Endothelial cell of umbilical vein (primary cell): Measurements from ENCODE around the gene GUCD1. TPM values are rescaled to one million over a fixed set of nuclear protein-coding genes. Genes with fewer than 3 reads are reported as not detected.

Experiments
- BruUV-seq: library from RNA; stranded (reverse); fragments of 400-500 nt; replicated peaks from 2 replicates; lab custom pipeline; 2021; lab: Mats Ljungman, UMichigan
- CTCF ChIA-PET: fragments of 300-600, 350-600 bp; sonication (Branson Sonifier 250); formaldehyde crosslinking; loops from one replicate; lab custom pipeline; 2021; ENCODE audit warnings: antibody characterized with exemption, inconsistent platforms; lab: Charles Lee
- POLR2A ChIA-PET: fragments of 300-600, 350-600 bp; sonication (Branson Sonifier 250); formaldehyde crosslinking; loops from one replicate; lab custom pipeline; 2021; ENCODE audit warnings: antibody characterized with exemption, inconsistent platforms; lab: Charles Lee
- DNase-seq: peaks from one replicate; pipeline ENCODE4 v3.0.0-alpha.2; 2011; ENCODE audit warnings: low read depth, low spot score
- FAIRE-seq: peaks from 2 replicates; lab custom pipeline; 2011; peaks lifted over from hg19 to GRCh38; lab: Jason Lieb, UNC
- H2AFZ ChIP-seq: 2 replicates; pipeline ENCODE4 v1.6.0; 2012; ENCODE audit warnings: low read depth, low read length, control low read depth, inconsistent platforms
- H3K27ac ChIP-seq: 2 replicates; pipeline ENCODE4 v1.5.1; 2011; ENCODE audit warnings: low read depth, mild to moderate bottlenecking, control low read depth, low read length, moderate library complexity; ENCODE audit not compliant: insufficient read depth
- H3K27me3 ChIP-seq, 2 experiments: 2 replicates each; pipeline versions ENCODE4 v1.6.0 to v1.6.1; 2011; ENCODE audit warnings: low read length in 2 of 2, mixed read lengths in 1 of 2; ENCODE audit not compliant: control insufficient read depth in 2 of 2, insufficient read depth in 2 of 2
- H3K36me3 ChIP-seq, 2 experiments: 2 replicates in 1 of 2; 3 replicates in 1 of 2; pipeline ENCODE4 v1.5.1; 2011; ENCODE audit warnings: low read length in 2 of 2, mild to moderate bottlenecking in 1 of 2, moderate library complexity in 1 of 2; ENCODE audit not compliant: control insufficient read depth in 2 of 2, insufficient read depth in 2 of 2; ENCODE audit errors: extremely low read depth in 1 of 2
- H3K4me1 ChIP-seq: 3 replicates; pipeline ENCODE4 v1.5.1; 2011; ENCODE audit warnings: mild to moderate bottlenecking, low read length; ENCODE audit not compliant: control insufficient read depth, insufficient read depth; ENCODE audit errors: extremely low read depth
- H3K4me2 ChIP-seq: 2 replicates; pipeline ENCODE4 v1.6.1; 2011; ENCODE audit warnings: low read length, control low read depth, mixed read lengths; ENCODE audit not compliant: insufficient read depth
- H3K4me3 ChIP-seq, 3 experiments: fragments of 200-600 bp in 1 of 3; sonication (generic), shearing (Covaris generic) in 1 of 3; replicated peaks in 1 of 3; 2 replicates each; pipeline ENCODE4 v1.5.1; 2011 to 2016; ENCODE audit warnings: control low read depth in 3 of 3, low read length in 3 of 3, mild to moderate bottlenecking in 2 of 3, inconsistent platforms in 1 of 3, low read depth in 1 of 3, moderate library complexity in 1 of 3; ENCODE audit not compliant: insufficient read depth in 1 of 3
- H3K79me2 ChIP-seq: 2 replicates; pipeline ENCODE4 v1.6.0; 2012; ENCODE audit warnings: low read length, inconsistent platforms; ENCODE audit not compliant: control insufficient read depth, insufficient read depth
- H3K9ac ChIP-seq: replicated peaks from 2 replicates; pipeline ENCODE3; 2011; ENCODE audit warnings: low read length, control low read depth; ENCODE audit not compliant: insufficient read depth; ENCODE audit errors: extremely low read depth
- H3K9me1 ChIP-seq: replicated peaks from 3 replicates; pipeline ENCODE4 v1.6.0; 2011; ENCODE audit warnings: mild to moderate bottlenecking, low read length; ENCODE audit not compliant: control insufficient read depth, insufficient read depth; ENCODE audit errors: extremely low read depth
- H3K9me3 ChIP-seq: replicated peaks from 2 replicates; pipeline ENCODE4 v1.5.1; 2012; ENCODE audit warnings: low read length, inconsistent platforms; ENCODE audit not compliant: control insufficient read depth, insufficient read depth
- H4K20me1 ChIP-seq: replicated peaks from 2 replicates; pipeline ENCODE3; 2011; ENCODE audit warnings: mild to moderate bottlenecking, low read length; ENCODE audit not compliant: control insufficient read depth, insufficient read depth; ENCODE audit errors: extremely low read depth
- EZH2 ChIP-seq: IDR thresholded peaks from 2 replicates; pipeline ENCODE4 v1.6.1; 2012; ENCODE audit warnings: borderline replicate concordance, low read depth, mild to moderate bottlenecking, moderate library complexity, low read length, inconsistent platforms; ENCODE audit not compliant: severe bottlenecking
- FOS ChIP-seq: IDR thresholded peaks from 2 replicates; pipeline ENCODE4 v1.6.1; 2011; ENCODE audit warnings: mild to moderate bottlenecking, low read length, moderate library complexity, borderline replicate concordance; ENCODE audit not compliant: insufficient read depth
- GATA2 ChIP-seq: IDR thresholded peaks from 2 replicates; pipeline ENCODE4 v1.7.0; 2011; ENCODE audit warnings: low read depth, mild to moderate bottlenecking, moderate library complexity, mixed read lengths, low read length; ENCODE audit not compliant: insufficient read length, insufficient read depth
- JUN ChIP-seq: IDR thresholded peaks from 2 replicates; pipeline ENCODE4 v1.6.1; 2011; ENCODE audit warnings: borderline replicate concordance, low read depth; ENCODE audit not compliant: insufficient read length, insufficient read depth
- MYC ChIP-seq: IDR thresholded peaks from one replicate; pipeline ENCODE4 v1.6.1; 2011; ENCODE audit warnings: mild to moderate bottlenecking, low read depth, low read length
- POLR2A ChIP-seq: IDR thresholded peaks from 2 replicates; pipeline ENCODE4 v1.6.1; 2012; ENCODE audit warnings: low read depth, mild to moderate bottlenecking, control low read depth, low read length
- POLR2AphosphoS5 ChIP-seq: IDR thresholded peaks from 2 replicates; pipeline ENCODE4 v1.6.1; 2012; ENCODE audit warnings: low read depth, mild to moderate bottlenecking, control low read depth, low read length, moderate library complexity; ENCODE audit not compliant: insufficient read depth
- dilution Hi-C: fragments of 300-500 bp; cut with MboI; formaldehyde crosslinking; loops from one replicate; pipeline ENCODE4 v1.15.0; 2019; ENCODE audit warnings: low sequenced_read_pairs; ENCODE audit not compliant: extremely low pct_ligation_motif_present
- intact Hi-C: fragments of 100-400 bp; cut with micrococcal nuclease; formaldehyde crosslinking; loops from one replicate; pipeline ENCODE4 v1.10.0; 2022
- polyA plus RNA-seq, 4 experiments: library from polyadenylated mRNA; depleted of rRNA in 3 of 4; stranded (reverse) in 3 of 4; unstranded in 1 of 4; fragments of >200 nt; gene quantifications; 2 replicates each; pipeline versions ENCODE4 v1.2.1 to v1.2.3, GENCODE V29; 2011 to 2012; ENCODE audit warnings: missing spikeins in 1 of 4
- total RNA-seq: library from RNA; stranded (reverse); gene quantifications from 2 replicates; pipeline ENCODE4 v1.2.3, GENCODE V29; 2021
- TF ChIP-seq, protein P1 (sequence below), 2 donors: IDR thresholded peaks; 1 replicate in 1 of 2; 2 replicates in 1 of 2; pipeline ENCODE4 v1.5.1; 2011; ENCODE audit warnings: low read length in 2 of 2, mild to moderate bottlenecking in 2 of 2, moderate library complexity in 2 of 2, control low read depth in 1 of 2, inconsistent platforms in 1 of 2, low read depth in 1 of 2; ENCODE audit not compliant: insufficient read depth in 1 of 2; ENCODE audit errors: extremely low read depth in 1 of 2
- TF ChIP-seq, protein P2 (sequence below): IDR thresholded peaks from 2 replicates; pipeline ENCODE4 v1.6.1; 2011; ENCODE audit not compliant: insufficient read depth, insufficient read length

Gene GUCD1
- total and polyA plus RNA-seq, 2 donors (not counting 3 experiments of a cell fraction or from before 2014, with no cell fraction given): 116 to 138 TPM

DNA sequence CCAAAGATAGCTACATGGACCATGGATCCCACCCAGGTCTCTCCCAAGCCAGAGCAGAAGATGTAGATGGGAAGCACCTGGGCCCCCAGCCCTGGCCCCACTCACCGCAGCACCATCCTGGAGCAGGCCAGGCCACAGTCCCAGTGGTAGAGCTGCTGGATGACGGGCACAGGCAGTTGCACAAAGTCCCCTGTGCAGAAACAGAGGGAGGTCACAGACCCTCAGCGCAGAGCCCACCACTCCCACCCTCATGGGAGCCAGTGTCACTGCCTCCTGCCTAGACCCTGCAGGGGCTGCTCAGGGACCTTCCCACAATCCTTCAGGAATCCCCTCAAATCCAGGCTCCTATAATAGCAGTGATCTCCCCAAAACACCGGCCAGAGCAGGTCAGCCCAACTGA, 6.1 kb downstream of the GUCD1 start:
- intact Hi-C loops: no loop called here
- FAIRE-seq: no peak
- dilution Hi-C loops: no loop called here
- Histone ChIP-seq H3K36me3 (peaks cover 0 to 34% of the 10 kb centered on the region in 2 experiments), H3K4me3 (no peak overlapping the region), H3K9me3 (no peaks in the 10 kb centered on the region), H3K79me2 (peaks cover 38% of the 10 kb centered on the region), H4K20me1 (no peaks in the 10 kb centered on the region), H2AFZ (no peak overlapping the region), H3K27me3 (no peaks in the 10 kb centered on the region), H3K9me1 (no peaks in the 10 kb centered on the region), H3K4me2 (no peak overlapping the region), H3K9ac (no peak overlapping the region), H3K27ac (no peak overlapping the region), H3K4me1 (peaks cover 8% of the 10 kb centered on the region)
- CTCF ChIA-PET: interaction anchor here (1.0 kb wide), 1 partner anchor 223 kb away, joined by 3 read pairs; no protein-coding TSS in a partner anchor
- no TSS peak for BruUV-seq
- POLR2A ChIA-PET: no interaction called here
- TF ChIP-seq FOS (no peak), GATA2 (no peak), EZH2 (no peak), POLR2A (no peak), MYC (no peak), POLR2AphosphoS5 (no peak), JUN (no peak)
- TF ChIP-seq, protein P1, sequence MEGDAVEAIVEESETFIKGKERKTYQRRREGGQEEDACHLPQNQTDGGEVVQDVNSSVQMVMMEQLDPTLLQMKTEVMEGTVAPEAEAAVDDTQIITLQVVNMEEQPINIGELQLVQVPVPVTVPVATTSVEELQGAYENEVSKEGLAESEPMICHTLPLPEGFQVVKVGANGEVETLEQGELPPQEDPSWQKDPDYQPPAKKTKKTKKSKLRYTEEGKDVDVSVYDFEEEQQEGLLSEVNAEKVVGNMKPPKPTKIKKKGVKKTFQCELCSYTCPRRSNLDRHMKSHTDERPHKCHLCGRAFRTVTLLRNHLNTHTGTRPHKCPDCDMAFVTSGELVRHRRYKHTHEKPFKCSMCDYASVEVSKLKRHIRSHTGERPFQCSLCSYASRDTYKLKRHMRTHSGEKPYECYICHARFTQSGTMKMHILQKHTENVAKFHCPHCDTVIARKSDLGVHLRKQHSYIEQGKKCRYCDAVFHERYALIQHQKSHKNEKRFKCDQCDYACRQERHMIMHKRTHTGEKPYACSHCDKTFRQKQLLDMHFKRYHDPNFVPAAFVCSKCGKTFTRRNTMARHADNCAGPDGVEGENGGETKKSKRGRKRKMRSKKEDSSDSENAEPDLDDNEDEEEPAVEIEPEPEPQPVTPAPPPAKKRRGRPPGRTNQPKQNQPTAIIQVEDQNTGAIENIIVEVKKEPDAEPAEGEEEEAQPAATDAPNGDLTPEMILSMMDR (IDR thresholded peaks at IDR 0.05; ENCODE audit: extremely low read depth in 1 of 2, insufficient read depth in 1 of 2, low read depth in 1 of 2, low read length in 2 of 2): no peak
- TF ChIP-seq, protein P2, sequence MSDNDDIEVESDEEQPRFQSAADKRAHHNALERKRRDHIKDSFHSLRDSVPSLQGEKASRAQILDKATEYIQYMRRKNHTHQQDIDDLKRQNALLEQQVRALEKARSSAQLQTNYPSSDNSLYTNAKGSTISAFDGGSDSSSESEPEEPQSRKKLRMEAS: no peak
- DNase-seq: no peak
